ENCODE data around the gene PLLP.

GRCh38 chr16:57251352-57251751 lies 33.1 kb downstream of the PLLP start:
- no peak for TF ChIP-seq CTCF (IDR thresholded peaks at IDR 0.05; ENCODE audit: borderline replicate concordance, extremely low read depth, low read length, poor library complexity, severe bottlenecking)
- TF ChIP-seq EZH2 (IDR thresholded peaks at IDR 0.05; ENCODE audit: borderline replicate concordance, low read depth, low read length, severe bottlenecking), result no peak
